HG03095 (cell line): ENCODE measurements around the gene DOK5.

Experiments
- ATAC-seq: cut with Tn5 transposase; IDR thresholded peaks from one replicate; pipeline ENCODE4 v1.9.1; 2021; ENCODE audit warnings: moderate library complexity; ENCODE audit not compliant: unreplicated experiment

DOK5 gene

GRCh38 chr20:54606380-54606779, 131.0 kb downstream of the DOK5 start:
- ATAC-seq = no peak

- no peak for ATAC-seq
These were observed 132.8 kb downstream of the DOK5 start for GRCh38 chr20:54608039-54608745.

- ATAC-seq = no peak
These were observed 133.6 kb downstream of the DOK5 start for GRCh38 chr20:54608943-54609342.

GRCh38 chr20:54611708-54612412, 136.5 kb downstream of the DOK5 start:
- no peak for ATAC-seq

- ATAC-seq = no peak
These were observed 143.0 kb downstream of the DOK5 start for GRCh38 chr20:54618412-54618811.

- ATAC-seq = no peak
These were observed 143.8 kb downstream of the DOK5 start for GRCh38 chr20:54619181-54619580.

GRCh38 chr20:54619682-54620081, 144.3 kb downstream of the DOK5 start:
- no peak for ATAC-seq

GRCh38 chr20:54620611-54621010, 145.2 kb downstream of the DOK5 start:
- ATAC-seq = no peak

GRCh38 chr20:54622333-54623295, 147.2 kb downstream of the DOK5 start:
- ATAC-seq = no peak

GRCh38 chr20:54623991-54624569, 148.7 kb downstream of the DOK5 start:
- no peak for ATAC-seq

- ATAC-seq = no peak
These were observed 149.5 kb downstream of the DOK5 start for GRCh38 chr20:54624706-54625390.

GRCh38 chr20:54625497-54625896, 150.1 kb downstream of the DOK5 start:
- ATAC-seq = no peak

- no peak for ATAC-seq
These were observed 150.7 kb downstream of the DOK5 start for GRCh38 chr20:54626126-54626525.

GRCh38 chr20:54629632-54630031, 154.2 kb downstream of the DOK5 start:
- ATAC-seq = no peak

GRCh38 chr20:54630582-54630981, 155.2 kb downstream of the DOK5 start:
- no peak for ATAC-seq

- no peak for ATAC-seq
These were observed 155.7 kb downstream of the DOK5 start for GRCh38 chr20:54631059-54631458.

GRCh38 chr20:54633374-54634355, 158.3 kb downstream of the DOK5 start:
- peak; percentile 98 for ATAC-seq

GRCh38 chr20:54636575-54636974, 161.2 kb downstream of the DOK5 start:
- ATAC-seq = no peak

GRCh38 chr20:54639941-54640340, 164.5 kb downstream of the DOK5 start:
- no peak for ATAC-seq
